Fibroblast of gingiva (primary cell): ENCODE results near the gene SPANXC.
A peak's percentile ranks its signal among the peaks of the same experiment; 100 is the strongest.
"Not testable (repeated sequence)": the region's sequence is repeated elsewhere in the genome, so short reads cannot be mapped to it uniquely, and the experiment has no call there.

Experiments used
- DNase-seq: peaks from one replicate; pipeline ENCODE4 v3.0.0-alpha.2; 2011; ENCODE audit warnings: low read depth

SPANXC gene

GRCh38 chrX:141242417-141242816 lies at the start of gene SPANXC:
Gene SPANXC, minus strand, starts transcription at chrX:141242517. Its CDS starts 60 bp downstream, at chrX:141242457.
- not testable (repeated sequence) for DNase-seq

- DNase-seq = no peak
Measured at GRCh38 chrX:141279476-141279875, 37.2 kb upstream of the SPANXC start.

- no peak for DNase-seq
Measured at GRCh38 chrX:141278306-141278705, 36.0 kb upstream of the SPANXC start.

GRCh38 chrX:141258080-141258479 lies 15.8 kb upstream of the SPANXC start:
- DNase-seq = no peak

- no peak for DNase-seq
Measured at GRCh38 chrX:141221611-141222010, 20.7 kb downstream of the SPANXC start.

GRCh38 chrX:141220342-141221008 lies 21.8 kb downstream of the SPANXC start:
- DNase-seq = peak; percentile 3

GRCh38 chrX:141214196-141214595 lies 28.1 kb downstream of the SPANXC start:
- peak; percentile 0 for DNase-seq

GRCh38 chrX:141201962-141202361 lies 40.4 kb downstream of the SPANXC start:
- DNase-seq = no peak
